A172 (cell line): ENCODE measurements around the gene ADTRP. TPM values are rescaled to one million over a fixed set of nuclear protein-coding genes. Genes with fewer than 3 reads are reported as not detected.

Experiments used
- DNase-seq: peaks from one replicate; pipeline ENCODE4 v3.0.0-alpha.2; 2015; ENCODE audit warnings: low spot score
- total RNA-seq: library from RNA; depleted of rRNA; stranded (reverse); fragments of >200 nt; shearing (Covaris generic); gene quantifications from 2 replicates; pipeline ENCODE4 v1.2.3, GENCODE V29; 2014

ADTRP gene
- total RNA-seq, 1 experiment from 2014 or later, result 1.9 TPM

DNA sequence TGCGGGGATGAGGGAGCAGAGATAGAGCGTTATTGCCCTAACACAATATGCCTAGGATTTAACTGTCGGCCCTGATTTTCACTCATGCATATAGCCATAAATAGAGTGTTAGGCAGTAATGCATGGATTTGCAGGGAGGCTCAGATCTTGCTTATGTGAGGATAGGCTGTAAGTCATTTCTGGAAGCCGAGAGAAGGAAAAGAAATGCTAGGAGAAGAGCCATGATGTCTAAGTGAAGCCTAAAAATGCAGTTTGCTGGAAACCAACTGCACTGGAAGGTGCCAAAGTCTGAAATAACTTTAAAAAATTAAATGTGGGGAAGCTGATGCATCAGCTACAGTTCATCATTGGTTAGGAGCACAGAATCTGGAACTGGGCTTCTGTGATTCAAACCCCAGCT lies 54.3 kb downstream of the ADTRP start:
- DNase-seq, result no peak

DNA sequence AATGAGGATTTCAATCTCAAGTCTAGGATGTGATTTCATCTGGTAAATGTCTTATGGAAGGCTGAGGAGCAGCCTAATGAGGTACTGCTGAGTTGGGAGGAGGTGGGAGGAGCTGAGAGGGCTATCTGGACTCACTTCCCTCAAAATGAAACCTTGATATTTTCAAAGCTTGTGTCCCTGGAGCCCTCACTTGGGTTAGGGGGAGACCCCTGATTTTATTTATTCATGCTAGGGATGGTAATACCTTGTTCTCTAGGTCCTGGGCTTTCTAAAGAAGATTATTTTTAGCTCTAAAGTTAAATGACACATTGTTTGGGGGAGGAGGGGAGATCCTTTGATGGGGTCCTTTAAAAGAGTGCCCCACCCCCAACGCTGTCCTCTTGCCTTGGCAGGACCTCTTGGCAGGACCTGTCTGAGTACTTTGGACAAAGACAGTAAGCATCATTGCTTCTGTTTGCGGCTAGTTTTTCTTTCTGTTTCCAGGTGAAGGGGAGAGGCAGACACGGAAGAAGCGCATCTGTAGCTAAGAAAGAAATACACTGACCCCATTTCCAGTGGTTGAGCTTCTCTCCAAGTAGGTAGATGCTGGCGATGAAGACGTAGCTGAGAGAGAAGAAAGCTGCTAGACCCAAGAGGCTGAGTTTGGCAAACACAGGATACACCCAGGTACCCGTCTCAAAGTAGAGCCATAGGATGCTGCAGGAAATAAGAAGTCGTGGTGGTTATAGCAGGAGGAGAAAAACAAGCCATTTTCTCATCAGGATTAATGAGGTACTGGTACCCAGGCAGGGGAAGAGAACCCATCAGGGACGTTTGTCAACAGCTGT lies 55.6 kb downstream of the ADTRP start:
- DNase-seq, result no peak

DNA sequence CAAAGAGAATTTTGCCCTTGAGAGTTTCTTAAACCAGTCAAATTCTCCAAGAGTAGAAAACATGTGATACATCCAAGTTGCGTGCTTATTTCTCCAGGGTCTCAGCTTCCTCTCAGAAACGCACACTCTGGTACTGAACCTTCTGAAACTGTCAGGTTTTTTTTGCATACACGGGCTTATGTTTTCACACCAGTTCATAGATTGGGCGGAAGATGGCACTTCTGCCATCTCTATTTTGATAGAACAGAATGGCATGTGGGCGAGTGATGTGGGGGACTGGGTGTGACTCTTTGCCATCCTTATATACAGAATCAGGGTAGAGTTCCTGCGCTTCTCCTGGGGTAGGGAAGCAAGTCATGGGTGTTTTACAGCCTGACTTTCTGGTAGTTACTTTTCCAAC lies 56.4 kb downstream of the ADTRP start:
- no peak for DNase-seq

DNA sequence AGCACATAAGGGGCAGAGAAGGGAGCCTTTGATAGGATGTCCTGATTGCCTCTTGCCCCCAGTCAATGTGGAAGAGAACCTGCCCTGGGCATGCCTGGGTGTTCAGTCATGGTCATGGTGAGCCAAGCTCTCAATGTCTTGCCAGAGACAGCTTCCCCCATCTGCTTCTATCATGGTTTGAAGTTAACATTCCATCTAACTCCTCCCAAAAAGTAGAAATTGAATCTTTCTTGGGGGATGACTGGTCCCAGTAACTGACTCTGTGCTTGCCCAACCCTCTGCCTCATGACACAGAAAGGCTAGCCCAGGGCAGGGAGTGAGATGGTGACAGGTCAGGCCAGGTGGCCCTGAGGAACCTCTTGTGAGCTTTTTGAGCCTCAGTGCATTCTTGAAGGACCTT lies 60.1 kb downstream of the ADTRP start:
- DNase-seq, result no peak

DNA sequence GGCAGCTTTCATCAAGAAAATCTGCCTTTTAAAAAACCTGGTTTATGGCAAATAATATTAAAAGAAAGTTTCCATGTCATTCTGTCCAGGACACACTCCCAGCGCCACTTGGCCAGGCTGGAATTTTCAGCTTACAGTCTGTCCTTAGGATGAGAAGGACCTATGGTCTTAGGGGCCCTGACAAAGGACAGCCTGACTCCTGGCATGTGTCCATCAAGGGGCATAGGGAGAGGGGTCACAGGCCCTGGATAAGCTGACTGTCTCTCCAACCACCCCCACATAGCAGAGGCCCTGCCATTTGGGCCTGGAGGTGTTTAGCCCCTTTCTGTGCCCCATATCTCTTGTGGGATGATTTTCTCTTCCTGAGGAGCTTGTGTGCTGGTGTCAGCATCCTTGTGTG lies 60.6 kb downstream of the ADTRP start:
- DNase-seq, result no peak

DNA sequence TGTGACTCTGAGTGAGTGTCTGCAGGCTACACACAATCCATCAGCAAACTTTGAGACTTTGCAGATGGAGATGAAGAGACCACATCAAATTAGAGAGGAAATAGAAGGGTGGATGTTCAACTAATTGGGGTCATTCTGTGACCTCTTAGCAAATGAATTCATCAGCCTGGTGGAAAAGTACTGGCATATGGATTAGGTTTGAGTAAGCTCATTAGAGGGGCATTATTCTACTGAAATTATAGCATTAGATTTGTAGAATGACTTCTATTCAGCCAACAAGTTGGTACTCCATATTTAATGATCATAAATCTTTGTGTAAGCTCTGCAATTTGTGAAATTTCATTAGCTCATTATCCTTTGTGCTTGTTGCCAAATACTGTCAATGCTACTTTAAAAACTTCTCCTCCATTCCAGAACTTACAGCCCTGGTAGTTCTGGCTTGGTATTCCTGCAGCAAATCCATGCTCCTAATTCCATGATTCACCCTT lies 63.8 kb downstream of the ADTRP start:
- no peak for DNase-seq

DNA sequence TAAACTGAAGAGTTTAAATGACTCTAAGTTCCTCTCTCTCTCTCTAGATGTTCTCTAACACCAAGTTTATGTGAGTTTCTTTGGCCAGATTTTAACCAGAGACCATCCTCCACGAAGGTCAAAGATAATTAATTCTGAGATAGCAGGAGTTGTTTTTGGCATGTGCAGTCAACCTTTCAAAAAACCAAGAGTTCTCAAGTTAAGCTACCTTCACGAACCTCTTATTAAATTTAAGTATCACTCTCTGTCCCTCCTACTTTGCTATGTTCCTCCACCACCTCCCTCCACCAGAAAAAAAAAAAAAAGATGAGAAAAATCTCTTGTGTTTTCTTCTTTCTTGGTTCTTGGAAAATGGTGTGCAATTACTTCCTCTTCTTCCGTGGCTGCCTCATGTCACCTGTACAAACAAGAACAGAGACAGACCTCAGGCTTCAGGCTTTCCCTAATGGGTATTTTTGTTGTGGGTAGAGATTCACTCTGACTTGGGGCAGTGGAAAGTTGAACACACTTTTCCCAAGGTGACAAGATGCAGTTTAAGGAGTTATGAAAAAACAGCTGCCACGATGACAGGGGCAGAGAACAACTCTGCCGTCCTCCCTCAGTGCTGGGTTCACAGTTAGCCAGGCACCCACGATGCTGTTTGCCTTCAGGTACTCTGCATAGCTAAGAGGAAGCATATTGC lies 64.3 kb downstream of the ADTRP start:
- DNase-seq, result no peak

DNA sequence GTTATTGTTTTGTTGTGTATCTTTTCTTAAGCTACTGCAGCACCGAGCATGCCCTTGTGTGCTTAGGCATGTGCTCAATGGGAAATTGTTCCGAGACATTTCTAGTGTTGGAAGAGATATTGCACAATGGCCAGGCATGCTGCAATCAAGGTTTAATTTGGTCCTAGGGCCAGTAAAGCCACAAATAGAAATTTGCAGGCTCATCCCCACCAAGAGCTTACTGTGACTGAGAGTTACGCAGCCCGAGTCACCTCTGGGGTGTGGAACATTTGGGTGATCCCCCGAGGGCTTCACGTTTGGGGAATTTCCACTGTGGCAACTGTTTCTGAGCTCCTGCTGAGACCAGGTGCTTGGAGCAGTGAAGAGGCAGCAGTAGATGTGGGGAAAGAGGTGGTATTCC lies 65.8 kb downstream of the ADTRP start:
- peak; percentile 41 for DNase-seq

DNA sequence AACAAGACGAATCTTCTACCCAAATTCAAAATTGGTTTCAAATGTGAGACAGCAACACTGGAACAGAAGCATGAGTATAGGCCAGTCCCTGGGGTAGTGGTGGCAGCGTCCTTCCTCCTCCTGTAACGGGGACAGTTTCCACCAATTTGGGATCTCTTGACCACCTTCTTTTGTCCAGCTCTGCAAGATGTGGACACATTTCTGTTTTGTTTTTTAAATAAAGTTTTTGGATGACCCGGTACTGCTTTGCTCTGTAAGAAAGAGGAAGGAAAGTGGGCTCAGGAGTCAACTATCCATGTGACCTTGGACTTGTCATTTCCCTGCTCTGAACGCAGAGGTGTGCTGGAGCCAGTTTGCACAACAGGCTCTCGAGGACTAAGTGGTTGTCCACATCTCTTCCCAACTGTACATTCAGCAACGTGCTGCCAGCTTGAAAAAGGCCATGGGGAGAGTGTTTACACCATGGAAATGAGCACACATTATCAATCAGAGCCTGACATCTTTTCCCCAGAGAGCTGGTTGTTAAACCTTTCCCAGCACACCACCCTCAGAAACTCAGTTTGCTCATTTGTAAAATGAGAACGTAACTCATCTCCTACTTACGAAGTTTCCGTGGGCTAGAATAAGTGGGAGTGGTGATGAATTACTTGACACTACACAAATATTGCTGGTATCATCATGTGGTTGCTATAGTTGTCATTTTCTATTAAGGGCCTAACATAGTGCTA lies 66.5 kb downstream of the ADTRP start:
- no peak for DNase-seq

DNA sequence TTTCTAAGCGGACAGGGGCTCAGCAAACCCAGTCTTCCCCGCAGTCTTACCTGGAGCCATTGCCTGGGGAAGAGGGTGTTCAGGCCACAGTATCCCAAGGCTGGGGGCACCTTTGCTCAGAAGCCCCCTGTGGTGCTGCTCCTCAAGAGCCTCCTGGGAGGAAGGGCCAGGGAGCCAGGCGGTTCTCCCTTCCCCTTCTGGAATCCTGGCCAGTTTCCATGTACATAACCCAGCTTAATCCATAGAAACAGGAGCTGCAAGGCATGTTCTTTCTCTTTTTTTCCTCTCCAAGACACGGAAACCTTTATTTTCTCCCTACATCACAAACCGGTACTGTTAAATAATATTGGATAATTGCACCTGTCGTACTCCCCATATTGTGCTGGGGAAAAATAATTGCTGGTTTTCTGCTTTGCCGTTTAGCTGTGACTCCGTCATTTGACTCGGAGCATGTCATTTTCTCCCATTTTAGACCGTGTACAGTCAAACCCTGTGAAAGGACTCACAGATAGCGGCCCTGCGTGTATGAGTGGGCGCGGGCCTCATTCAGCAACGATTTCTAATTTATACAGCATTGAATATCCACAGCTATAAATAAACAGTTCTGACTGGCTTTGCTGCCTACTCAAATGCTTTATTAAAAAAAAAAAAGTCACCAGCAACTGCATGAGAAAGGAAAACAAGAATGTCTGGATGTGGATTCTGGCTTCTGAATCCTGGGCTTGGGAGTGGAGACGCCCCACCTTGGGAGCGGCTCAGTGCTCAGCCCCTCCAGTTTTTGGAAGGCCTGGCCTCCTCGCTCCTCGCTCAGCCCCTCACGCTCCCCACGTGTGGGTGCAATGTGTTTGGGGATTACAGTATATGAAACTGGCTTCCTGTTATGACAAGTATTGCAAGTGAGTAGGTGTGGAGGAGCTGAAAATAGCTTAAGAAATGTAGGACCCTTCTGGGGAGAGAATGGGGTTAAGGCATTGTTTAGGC lies 67.3 kb downstream of the ADTRP start:
- DNase-seq, result no peak

DNA sequence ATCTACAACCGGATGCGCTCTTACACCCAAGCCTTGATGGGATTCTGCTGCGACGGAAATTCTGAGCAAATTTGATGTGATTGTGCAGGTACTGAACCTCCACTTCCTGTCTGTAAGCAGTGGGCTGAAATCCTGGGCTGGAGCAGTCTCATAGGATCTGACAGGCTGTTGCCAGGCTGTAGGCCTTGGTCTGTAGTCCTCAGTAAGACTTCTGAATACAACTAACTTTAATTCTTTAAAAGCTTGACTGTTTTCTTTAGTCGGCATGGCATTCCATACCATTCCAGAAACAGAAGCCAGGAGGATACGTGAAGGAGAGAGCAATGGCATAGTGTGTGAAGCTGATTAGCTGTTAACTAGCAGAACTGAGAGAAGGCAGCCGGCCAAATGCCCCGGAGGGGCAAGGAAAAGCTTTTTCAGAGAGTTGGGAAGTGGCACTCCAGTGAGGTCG lies 68.3 kb downstream of the ADTRP start:
- no peak for DNase-seq

DNA sequence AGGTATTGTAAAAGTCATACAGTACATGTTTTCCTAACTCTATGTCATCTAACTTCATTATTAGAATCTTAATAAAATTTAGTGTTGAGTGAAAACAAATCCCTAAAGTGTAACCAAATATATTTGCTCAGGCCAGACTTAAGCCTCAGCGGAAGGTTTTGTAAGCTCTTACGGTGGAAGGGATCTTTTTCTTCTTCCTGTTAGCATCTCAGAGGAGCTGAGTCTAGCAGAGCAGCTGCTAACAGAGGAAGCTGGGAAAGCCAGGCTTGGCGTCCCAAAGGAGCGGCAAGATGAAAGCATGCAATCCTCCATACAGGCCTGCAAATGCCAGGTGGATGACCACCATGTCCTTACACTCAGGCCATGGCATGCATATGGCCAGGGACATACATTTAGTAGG lies 72.4 kb downstream of the ADTRP start:
- DNase-seq, result no peak

DNA sequence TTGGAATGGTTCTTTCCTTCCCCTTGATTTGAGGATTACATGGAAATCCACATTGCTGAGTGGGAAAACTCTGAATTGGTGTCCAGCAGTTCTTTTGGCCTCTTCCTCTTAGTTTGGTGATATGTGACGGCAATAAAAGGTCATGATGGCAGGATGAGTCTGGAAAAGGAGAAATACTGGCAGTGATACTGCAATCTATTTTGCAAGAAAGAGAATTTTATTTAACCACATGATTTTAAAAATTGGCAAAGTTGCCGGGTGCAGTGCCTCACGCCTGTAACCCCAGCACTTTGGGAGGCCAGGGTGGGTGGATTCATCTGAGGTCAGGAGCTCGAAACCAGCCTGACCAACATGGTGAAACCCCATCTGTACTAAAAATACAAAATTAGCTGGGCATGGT lies 73.1 kb downstream of the ADTRP start:
- no peak for DNase-seq

DNA sequence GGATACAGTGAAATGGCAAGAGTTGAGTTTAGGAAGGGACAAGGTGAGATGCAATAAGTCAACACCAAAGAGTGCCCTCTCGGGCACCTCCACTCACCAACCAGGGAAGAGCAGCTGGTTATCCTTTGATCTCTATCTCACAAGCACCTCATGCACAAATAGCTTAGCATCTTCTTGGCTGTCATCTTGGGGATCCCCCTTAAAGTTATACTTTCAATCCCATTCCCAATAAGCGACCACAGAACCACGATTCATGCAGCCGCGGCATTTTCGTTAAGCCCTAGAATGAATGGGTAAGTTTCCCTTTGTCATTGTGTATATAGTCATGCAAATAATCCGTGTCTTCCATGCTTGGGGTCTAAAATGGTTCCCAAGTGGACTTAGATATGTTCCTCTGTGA lies 73.5 kb downstream of the ADTRP start:
- DNase-seq, result no peak

DNA sequence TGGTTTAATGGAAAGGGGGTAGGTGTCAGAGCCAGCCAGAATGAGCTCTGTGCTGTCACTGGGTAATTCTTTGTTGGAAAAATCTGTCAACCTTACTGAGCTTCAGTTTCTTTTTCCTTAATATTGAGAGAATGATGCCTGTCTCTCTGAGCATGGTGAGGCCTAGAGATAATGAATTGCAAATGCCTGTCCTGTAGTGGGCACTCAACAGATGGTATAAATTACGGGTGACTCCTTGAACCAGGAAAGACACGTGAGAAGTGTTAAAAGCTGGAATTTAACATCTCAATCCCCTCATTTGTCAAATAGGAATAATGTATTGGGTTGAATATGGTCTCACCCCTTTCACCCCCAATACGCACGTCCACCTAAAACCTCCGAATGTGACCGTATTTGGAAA lies 74.9 kb downstream of the ADTRP start:
- no peak for DNase-seq

DNA sequence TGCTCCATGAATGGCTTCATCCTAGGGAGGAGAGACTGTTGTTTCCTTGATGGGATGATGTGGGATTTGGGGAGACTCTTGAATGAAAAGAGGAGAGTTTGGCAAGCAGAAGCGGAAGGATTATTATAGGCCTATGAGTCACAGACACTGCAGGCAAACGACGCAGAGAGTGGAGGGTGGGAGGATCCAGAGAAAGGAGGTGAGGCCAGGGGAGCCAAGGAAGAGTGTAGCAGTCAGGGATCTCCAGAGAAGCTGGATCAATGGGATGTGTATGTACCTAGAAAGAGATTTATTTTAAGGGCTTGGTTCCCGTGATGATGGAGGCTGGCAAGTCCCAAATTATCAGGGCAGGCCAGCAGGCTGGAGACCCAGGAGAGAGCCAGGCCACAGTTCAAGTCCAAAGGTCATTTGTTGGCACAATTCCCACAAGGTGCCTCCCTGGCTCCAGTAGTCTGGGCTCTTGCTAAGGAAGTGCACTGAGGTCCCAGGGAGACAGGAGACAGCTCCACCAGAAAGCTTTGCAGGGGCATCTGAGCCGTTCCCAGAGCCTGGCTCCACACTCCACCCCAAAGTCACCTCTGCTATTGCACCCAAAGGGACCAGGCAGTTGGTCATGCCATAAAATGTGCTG lies 76.0 kb downstream of the ADTRP start:
- peak; percentile 78 for DNase-seq

DNA sequence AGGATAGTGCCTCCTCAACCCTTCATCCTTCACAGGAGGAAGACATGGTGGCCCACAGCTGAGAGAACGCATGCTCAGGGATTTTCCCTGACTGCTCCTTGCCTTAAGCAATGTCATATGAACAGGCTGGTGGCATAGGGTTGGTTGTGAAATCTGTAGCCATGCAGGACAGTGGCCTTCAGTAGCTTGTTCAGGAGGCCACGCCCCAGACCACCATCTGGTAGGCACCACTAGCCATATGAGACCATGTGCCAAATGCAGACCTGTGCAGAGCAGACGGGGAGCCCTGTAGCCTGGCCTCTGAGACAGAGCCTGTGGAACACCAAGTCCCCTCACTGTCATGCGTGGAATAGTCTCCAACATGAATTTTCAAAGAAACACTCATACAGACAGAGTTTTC lies 76.5 kb downstream of the ADTRP start:
- DNase-seq, result no peak

DNA sequence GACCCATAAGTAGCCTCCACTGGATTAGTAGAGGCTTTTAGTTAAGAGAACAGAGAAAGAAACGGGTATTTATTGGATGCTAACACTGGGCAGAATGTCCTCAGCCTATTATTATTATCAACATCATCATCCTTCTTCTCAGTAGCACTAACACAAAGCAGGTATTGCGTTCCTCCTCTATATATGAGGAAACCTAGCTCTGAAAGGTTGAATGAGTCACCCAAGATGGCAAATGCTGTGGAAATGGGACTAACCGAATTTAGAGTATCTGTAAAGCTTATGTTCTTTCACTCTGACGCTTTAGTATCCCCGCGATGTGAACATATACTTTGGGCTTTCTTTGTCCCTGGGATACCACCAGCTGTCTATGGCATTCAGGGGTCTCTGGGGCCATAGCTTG lies 77.0 kb downstream of the ADTRP start:
- no peak for DNase-seq

DNA sequence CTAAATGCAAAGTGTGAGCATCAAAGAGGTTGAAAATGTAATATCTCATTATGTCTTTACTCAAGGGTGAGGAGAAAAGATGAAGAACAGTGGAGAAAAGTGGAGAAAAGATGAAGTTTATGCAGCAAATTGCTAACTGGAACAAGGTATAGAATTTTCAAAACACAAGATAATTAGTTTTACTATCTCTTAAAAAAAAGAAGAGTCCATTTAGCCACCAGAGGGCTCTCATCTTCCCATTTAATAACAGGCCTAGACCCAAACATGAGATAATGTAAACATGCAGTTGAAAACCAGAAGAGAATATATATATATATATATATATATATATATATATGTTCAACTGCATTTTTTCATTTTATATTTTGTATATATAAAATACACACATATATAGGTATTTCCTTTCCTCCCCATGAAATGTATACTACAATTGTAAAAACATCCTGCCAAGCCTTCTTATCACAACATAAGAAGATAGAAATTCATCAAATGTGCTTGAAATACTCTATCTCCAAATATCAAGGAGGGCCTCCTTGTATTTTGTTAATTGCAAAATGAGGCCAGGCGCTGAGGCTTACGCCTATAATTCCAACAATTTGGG lies 78.4 kb downstream of the ADTRP start:
- DNase-seq, result peak; percentile 49

DNA sequence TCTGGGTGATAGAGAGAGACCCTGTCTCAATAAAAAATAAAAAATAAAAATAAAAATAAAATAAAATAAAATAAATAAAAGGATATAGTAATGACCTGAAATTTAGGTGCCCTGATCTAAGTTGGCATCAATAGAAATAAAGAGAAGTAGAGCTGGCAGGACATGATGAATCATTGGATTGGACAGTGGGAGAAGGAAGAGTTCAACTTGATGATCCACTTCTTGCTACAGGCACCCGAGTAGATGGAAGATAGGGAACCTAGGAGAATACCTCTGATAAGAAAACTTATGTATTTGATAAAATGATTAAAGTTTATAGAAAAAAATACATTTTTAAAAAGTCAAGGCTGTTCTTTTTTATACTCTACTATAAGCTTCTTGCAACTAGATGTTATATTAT lies 79.0 kb downstream of the ADTRP start:
- DNase-seq, result no peak
